PC-3 (cell line): ENCODE data around the gene OR4K17. TPM values are rescaled to one million over a fixed set of nuclear protein-coding genes. Genes with fewer than 3 reads are reported as not detected.
"Not testable (repeated sequence)": the region's sequence is repeated elsewhere in the genome, so short reads cannot be mapped to it uniquely, and the experiment has no call there.

ENCODE experiments used
- ATAC-seq: fragments of 200-7000 bp; cut with Tn5 transposase; 2 replicates; pipeline ENCODE4 v1.9.1; 2020; ENCODE audit warnings: mild to moderate bottlenecking, moderate library complexity
- BruUV-seq: library from RNA; stranded (reverse); fragments of 400-500 nt; replicated peaks from 2 replicates; lab custom pipeline; 2021; lab: Mats Ljungman, UMichigan
- CTCF ChIA-PET: fragments of 300-600 bp; sonication (Branson Sonifier 250); formaldehyde crosslinking; loops from one replicate; lab custom pipeline; 2022; ENCODE audit warnings: antibody characterized with exemption; lab: Charles Lee
- POLR2A ChIA-PET: fragments of 300-600 bp; sonication (Branson Sonifier 250); formaldehyde crosslinking; loops from one replicate; lab custom pipeline; 2022; ENCODE audit warnings: antibody characterized with exemption; ENCODE audit not compliant: unreplicated experiment; lab: Charles Lee
- DNase-seq: peaks from one replicate; pipeline ENCODE4 v3.0.0-alpha.2; 2015
- H2AFZ ChIP-seq: fragments of 300-600 bp; sonication (generic); 2 replicates; pipeline ENCODE4 v1.6.0; 2016; ENCODE audit warnings: antibody characterized with exemption, low read length
- H3F3A ChIP-seq: fragments of 300-600 bp; sonication (generic); one replicate; pipeline ENCODE4 v1.6.0; 2017; ENCODE audit warnings: antibody characterized with exemption, low read length, control low read depth, mild to moderate bottlenecking; ENCODE audit not compliant: unreplicated experiment
- H3K27ac ChIP-seq: fragments of 300-600 bp; sonication (generic); 2 replicates; pipeline ENCODE4 v1.5.1; 2016; ENCODE audit warnings: mild to moderate bottlenecking, low read length
- H3K27me3 ChIP-seq: fragments of 300-600 bp; sonication (generic); 2 replicates; pipeline ENCODE4 v1.6.1; 2016; ENCODE audit warnings: low read length, mixed read lengths
- H3K36me3 ChIP-seq: fragments of 300-600 bp; sonication (generic); 2 replicates; pipeline ENCODE4 v1.6.1; 2016; ENCODE audit warnings: low read depth, mixed run types, low read length, mixed read lengths
- H3K4me1 ChIP-seq: fragments of 300-600 bp; sonication (generic); 2 replicates; pipeline ENCODE4 v1.5.1; 2016; ENCODE audit warnings: low read length; ENCODE audit not compliant: insufficient read depth
- H3K4me2 ChIP-seq: fragments of 300-600 bp; sonication (generic); 2 replicates; pipeline ENCODE4 v1.6.0; 2016; ENCODE audit warnings: low read length
- H3K4me3 ChIP-seq: fragments of 300-600 bp; sonication (generic); 2 replicates; pipeline ENCODE4 v1.5.1; 2016; ENCODE audit warnings: mild to moderate bottlenecking, low read length, mixed read lengths
- H3K79me2 ChIP-seq: fragments of 300-600 bp; sonication (generic); 2 replicates; pipeline ENCODE4 v1.6.1; 2017; ENCODE audit warnings: low read length, mixed read lengths
- H3K9ac ChIP-seq: fragments of 300-600 bp; sonication (generic); 2 replicates; pipeline ENCODE4 v1.6.0; 2016; ENCODE audit warnings: mild to moderate bottlenecking, low read length
- H3K9me2 ChIP-seq: fragments of 300-600 bp; sonication (generic); replicated peaks from 2 replicates; pipeline ENCODE4 v1.6.1; 2016; ENCODE audit warnings: mixed run types, low read length, mixed read lengths
- H3K9me3 ChIP-seq: fragments of 300-600 bp; sonication (generic); 2 replicates; pipeline ENCODE4 v1.6.1; 2016; ENCODE audit warnings: low read length, mixed read lengths
- H4K20me1 ChIP-seq: fragments of 300-600 bp; sonication (generic); 2 replicates; pipeline ENCODE4 v1.6.1; 2016; ENCODE audit warnings: low read length, mixed read lengths
- CTCF ChIP-seq: fragments of 300-600 bp; sonication (generic); conservative IDR thresholded peaks from 2 replicates; pipeline ENCODE4 v1.5.1; 2017; ENCODE audit warnings: antibody characterized with exemption, low read depth, mild to moderate bottlenecking, low read length
- EZH2 ChIP-seq: fragments of 300-600 bp; sonication (generic); IDR thresholded peaks from one replicate; pipeline ENCODE4 v1.6.1; 2017; ENCODE audit warnings: antibody characterized with exemption, mild to moderate bottlenecking, low read length; ENCODE audit not compliant: unreplicated experiment
- EZH2phosphoT487 ChIP-seq: fragments of 300-600 bp; sonication (generic); IDR thresholded peaks from 2 replicates; pipeline ENCODE4 v1.6.1; 2018; ENCODE audit warnings: mild to moderate bottlenecking, antibody characterized with exemption, low read length, borderline replicate concordance
- intact Hi-C: fragments of 100-400 bp; cut with micrococcal nuclease; formaldehyde crosslinking; loops from 2 replicates; pipeline ENCODE4 v1.9.0; 2023
- total RNA-seq: library from RNA; depleted of rRNA; stranded (reverse); fragments of >200 nt; gene quantifications from 2 replicates; pipeline ENCODE4 v1.2.3, GENCODE V29; 2014; rRNA removed

OR4K17 gene
- total RNA-seq, 1 experiment from 2014 or later: not detected

- Histone ChIP-seq H4K20me1 (no peaks in the 10 kb centered on the region), H3K27ac (no peak overlapping the region), H2AFZ (no peak overlapping the region), H3K4me1 (no peaks in the 10 kb centered on the region), H3K9ac (no peak overlapping the region), H3K27me3 (peaks cover 5% of the 10 kb centered on the region; the same call in 1 of the 2 replicates), H3K36me3 (no peaks in the 10 kb centered on the region), H3K9me3 (0 out of 2 replicates have a peak, but pooled peaks cover 8% of the 10 kb centered on the region), H3K9me2 (no peaks in the 10 kb centered on the region), H3F3A (no peaks in the 10 kb centered on the region), H3K4me3 (no peak overlapping the region), H3K79me2 (no peaks in the 10 kb centered on the region), H3K4me2 (no peak overlapping the region)
- ChIA-PET POLR2A (no interaction called here), CTCF (no interaction called here)
- intact Hi-C loops: no loop called here
- no peak for TF ChIP-seq EZH2
- TF ChIP-seq CTCF: no peak
- TF ChIP-seq EZH2phosphoT487: no peak
- BruUV-seq: no TSS peak
- ATAC-seq: no peak
- no peak for DNase-seq
These were observed 53.9 kb downstream of the OR4K17 start for GRCh38 chr14:20164462-20164861.

GRCh38 chr14:20167091-20167490 lies 56.6 kb downstream of the OR4K17 start:
- Histone ChIP-seq H3K79me2 (no peaks in the 10 kb centered on the region), H3F3A (no peaks in the 10 kb centered on the region), H4K20me1 (no peaks in the 10 kb centered on the region), H2AFZ (no peak overlapping the region), H3K27me3 (no peaks in the 10 kb centered on the region), H3K9me3 (0 out of 2 replicates have a peak, but pooled peaks cover 8% of the 10 kb centered on the region), H3K4me2 (no peak overlapping the region), H3K9me2 (no peaks in the 10 kb centered on the region), H3K4me3 (no peak overlapping the region), H3K36me3 (no peaks in the 10 kb centered on the region), H3K9ac (no peak overlapping the region), H3K27ac (no peak overlapping the region), H3K4me1 (0 out of 2 replicates have a peak, but pooled peaks cover 4% of the 10 kb centered on the region)
- DNase-seq (no peak), ATAC-seq (no peak)
- intact Hi-C loops: no loop called here
- TF ChIP-seq EZH2phosphoT487 (no peak), EZH2 (no peak), CTCF (no peak)
- BruUV-seq: no TSS peak
- ChIA-PET CTCF (no interaction called here), POLR2A (no interaction called here)

GRCh38 chr14:20169852-20170251 lies 59.3 kb downstream of the OR4K17 start:
- intact Hi-C loops, BruUV-seq, H3K9ac ChIP-seq, H3K4me3 ChIP-seq, CTCF ChIA-PET, H2AFZ ChIP-seq, H3K9me3 ChIP-seq, H4K20me1 ChIP-seq, H3K36me3 ChIP-seq, H3K27me3 ChIP-seq, H3K4me1 ChIP-seq, POLR2A ChIA-PET, H3K4me2 ChIP-seq, H3K27ac ChIP-seq, H3K79me2 ChIP-seq, H3F3A ChIP-seq, H3K9me2 ChIP-seq: not testable (repeated sequence)
- DNase-seq: peak; percentile 64
- ATAC-seq: peak; percentile 64

Other genes starting within 250 kb of the OR4K17 start
- gene OR4K2, start 235.6 kb upstream of the OR4K17 start, total RNA-seq: not detected in 2 replicates
- gene OR4K5, start 190.1 kb upstream of the OR4K17 start, total RNA-seq: not detected in 2 replicates
- gene OR4K1, start 179.8 kb upstream of the OR4K17 start, total RNA-seq: not detected in 2 replicates
- not detected in 2 replicates for gene OR4K15, start 135.1 kb upstream of the OR4K17 start, total RNA-seq
- not detected in 2 replicates for gene OR4Q2, start 108.6 kb upstream of the OR4K17 start, total RNA-seq
- not detected in 2 replicates for gene OR4K14, start 91.4 kb upstream of the OR4K17 start, total RNA-seq
- not detected in 2 replicates for gene OR4K13, start 74.7 kb upstream of the OR4K17 start, total RNA-seq
- not detected in 2 replicates for gene OR4L1, start 50.7 kb upstream of the OR4K17 start, total RNA-seq
- not detected in 2 replicates for gene OR4N5, start 28.1 kb downstream of the OR4K17 start, total RNA-seq
- not detected in 2 replicates for gene OR11G2, start 80.2 kb downstream of the OR4K17 start, total RNA-seq
- gene OR11H6, start 113.0 kb downstream of the OR4K17 start, total RNA-seq: not detected in 2 replicates
- not detected in 2 replicates for gene OR11H7, start 118.2 kb downstream of the OR4K17 start, total RNA-seq
- gene OR11H4, start 128.5 kb downstream of the OR4K17 start, total RNA-seq: not detected in 2 replicates
- gene TTC5, start 195.2 kb downstream of the OR4K17 start, total RNA-seq: 9.8 and 23.3 TPM in 2 replicates
- 32.8 and 35.0 TPM in 2 replicates for gene CCNB1IP1, start 222.5 kb downstream of the OR4K17 start, total RNA-seq
- gene PARP2, start 232.9 kb downstream of the OR4K17 start, total RNA-seq: 35.6 and 38.3 TPM in 2 replicates